GM18951 (cell line): ENCODE measurements around the gene TMEM88.
A peak's percentile ranks its signal among the peaks of the same experiment; 100 is the strongest.
"Not testable (repeated sequence)": the region's sequence is repeated elsewhere in the genome, so short reads cannot be mapped to it uniquely, and the experiment has no call there.

Experiments used
- POLR2A ChIP-seq: IDR thresholded peaks from 4 replicates; pipeline ENCODE4 v1.6.1; 2011; ENCODE audit warnings: mild to moderate bottlenecking; ENCODE audit not compliant: insufficient read length, insufficient read depth; ENCODE audit errors: extremely low read depth
- in situ Hi-C: fragments of 300-500 bp; cut with MboI; formaldehyde crosslinking; loops from one replicate; pipeline ENCODE4 v1.12.0; 2022; ENCODE audit warnings: low sequenced_read_pairs, mixed read lengths, inconsistent platforms; ENCODE audit not compliant: unreplicated experiment

Gene TMEM88, protein sequence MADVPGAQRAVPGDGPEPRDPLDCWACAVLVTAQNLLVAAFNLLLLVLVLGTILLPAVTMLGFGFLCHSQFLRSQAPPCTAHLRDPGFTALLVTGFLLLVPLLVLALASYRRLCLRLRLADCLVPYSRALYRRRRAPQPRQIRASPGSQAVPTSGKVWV

DNA sequence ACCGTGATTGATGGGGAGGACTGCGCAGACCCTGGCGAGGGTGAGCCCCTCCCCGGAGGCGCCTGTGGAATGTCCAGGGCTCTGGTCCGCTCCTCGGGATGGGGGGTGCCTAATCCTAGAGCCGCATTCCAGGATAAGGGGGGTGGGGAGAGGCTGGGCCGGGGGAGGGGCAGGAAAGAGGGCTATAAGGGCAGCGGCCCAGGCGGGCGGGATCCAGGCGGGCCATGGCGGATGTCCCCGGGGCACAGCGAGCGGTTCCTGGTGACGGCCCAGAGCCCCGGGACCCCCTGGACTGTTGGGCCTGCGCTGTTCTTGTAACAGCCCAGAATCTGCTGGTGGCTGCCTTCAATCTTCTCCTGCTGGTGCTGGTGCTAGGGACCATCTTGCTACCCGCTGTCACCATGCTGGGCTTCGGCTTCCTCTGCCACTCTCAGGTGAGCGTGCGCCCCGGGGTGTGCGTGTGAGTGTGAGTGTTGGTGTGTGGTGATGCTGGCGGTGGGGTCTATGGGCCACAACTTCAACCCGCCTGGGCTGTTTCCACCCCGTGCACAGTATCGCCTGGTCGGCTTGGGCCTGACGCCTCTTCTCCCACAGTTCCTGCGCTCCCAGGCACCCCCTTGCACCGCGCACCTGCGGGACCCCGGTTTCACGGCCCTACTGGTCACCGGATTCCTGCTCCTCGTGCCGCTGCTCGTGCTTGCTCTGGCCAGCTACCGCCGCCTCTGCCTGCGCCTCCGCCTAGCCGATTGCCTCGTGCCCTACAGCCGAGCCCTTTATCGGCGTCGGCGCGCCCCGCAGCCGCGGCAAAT is at the start of gene TMEM88:
Gene TMEM88, plus strand, starts transcription at position 216 of the 809 bp plus-strand sequence. Its CDS starts 9 bp downstream, at position 225.
- peak; percentile 22 for TF ChIP-seq POLR2A
- in situ Hi-C loops: no loop called here

DNA sequence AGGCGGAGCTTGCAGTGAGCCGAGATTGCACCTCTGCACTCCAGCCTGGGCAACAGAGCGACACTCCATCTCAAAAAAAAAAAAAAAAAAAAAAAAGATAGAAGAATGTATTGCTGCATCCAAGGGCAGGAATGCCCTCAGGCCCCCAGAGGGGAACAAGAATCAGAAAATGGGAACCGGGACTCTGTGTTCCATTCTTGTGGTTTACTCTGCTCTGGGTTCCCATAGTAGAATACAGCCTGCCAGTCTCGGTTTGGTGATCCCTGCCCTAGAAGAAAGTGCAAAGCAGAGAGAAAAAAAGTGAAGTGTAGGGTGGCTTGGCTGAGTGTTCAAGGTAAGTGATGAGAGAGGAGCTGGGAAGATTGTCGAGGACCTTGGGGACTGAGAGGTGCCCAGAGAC is 48.3 kb upstream of the TMEM88 start:
- no peak for TF ChIP-seq POLR2A

GRCh38 chr17:7807206-7807605 is 47.7 kb upstream of the TMEM88 start:
- in situ Hi-C loops: no loop called here
- TF ChIP-seq POLR2A: no peak

More for the DNA sequence above, 48.3 kb upstream of the TMEM88 start:
- in situ Hi-C loops: no loop called here

DNA sequence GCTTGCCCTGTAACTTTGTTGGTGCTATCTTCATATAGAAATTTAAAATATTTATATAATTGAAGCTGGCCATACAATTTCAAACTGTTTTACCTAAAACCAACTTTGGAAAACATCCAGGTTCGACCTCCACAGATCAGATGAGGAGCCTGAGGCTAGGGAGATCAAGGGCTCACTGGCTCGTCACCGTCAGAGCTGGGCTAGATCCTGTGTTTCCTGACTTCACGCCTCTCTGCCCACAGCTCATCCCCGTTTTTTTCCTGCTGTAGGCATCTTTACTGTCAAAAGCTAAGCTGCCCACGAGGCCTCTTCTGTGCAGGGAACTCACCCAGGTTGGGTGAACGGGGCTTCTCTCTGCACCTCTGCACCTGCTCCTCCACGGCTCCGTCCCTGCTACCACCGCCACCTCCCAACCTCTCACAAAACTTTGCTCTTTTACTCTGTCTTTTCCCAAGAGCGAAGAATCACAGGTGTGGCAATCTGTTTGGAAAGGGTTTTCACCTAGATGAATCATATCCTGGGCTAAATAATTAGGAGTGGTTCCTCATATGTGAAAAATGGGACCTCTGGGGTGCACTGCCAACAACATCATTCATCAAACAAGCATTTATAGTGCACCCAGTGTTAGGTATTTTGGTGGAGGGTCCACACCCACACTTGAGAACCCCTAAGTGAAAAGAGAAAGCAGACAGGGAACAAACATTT is 45.6 kb upstream of the TMEM88 start:
- TF ChIP-seq POLR2A: no peak
- in situ Hi-C loops: no loop called here

DNA sequence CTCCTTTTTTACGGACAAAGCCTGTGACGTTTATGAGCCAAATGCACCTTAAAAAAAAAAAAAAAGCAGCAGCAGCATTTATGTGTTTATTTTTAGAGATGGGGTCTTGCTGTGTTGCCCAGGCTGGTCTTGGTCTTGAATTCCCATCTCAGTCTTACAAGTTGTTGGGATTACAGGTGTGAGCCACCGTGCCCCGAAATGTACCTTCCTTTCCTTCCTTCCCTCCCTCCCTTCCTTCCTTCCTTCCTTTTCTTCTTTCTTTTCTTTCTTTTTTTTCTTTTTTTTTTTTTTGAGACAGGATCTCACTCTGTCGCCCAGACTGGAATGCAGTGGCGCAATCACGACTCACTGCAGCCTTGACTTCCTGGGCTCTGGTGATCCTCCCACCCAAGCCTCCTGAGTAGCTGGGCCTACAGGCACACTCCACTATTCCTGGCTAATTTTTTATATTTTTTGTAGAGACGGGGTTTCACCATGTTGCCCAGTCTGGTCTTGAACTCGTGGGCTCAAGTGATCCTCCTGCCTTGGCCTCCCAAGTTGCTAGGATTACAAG is 45.0 kb upstream of the TMEM88 start:
- in situ Hi-C loops: not testable (repeated sequence)

DNA sequence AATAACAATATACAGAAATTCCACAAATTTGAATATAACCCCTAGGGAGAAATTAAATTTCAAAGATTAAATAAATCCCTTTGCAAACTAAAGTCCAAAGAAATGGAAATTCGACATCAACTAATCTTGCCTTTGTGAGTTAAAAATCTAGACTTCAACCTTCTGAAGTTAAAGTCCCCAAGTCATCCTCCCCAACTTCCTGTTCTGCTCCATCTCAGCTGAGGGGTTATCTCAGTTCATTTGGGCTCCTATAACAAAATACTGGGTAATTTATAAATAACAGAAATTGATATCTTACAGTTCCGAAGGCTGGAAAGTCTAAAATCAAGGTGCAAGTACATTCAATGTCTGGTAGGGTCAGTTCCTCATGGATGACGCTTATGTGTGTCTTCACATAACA is 43.6 kb upstream of the TMEM88 start:
- in situ Hi-C loops: no loop called here
- TF ChIP-seq POLR2A: no peak

DNA sequence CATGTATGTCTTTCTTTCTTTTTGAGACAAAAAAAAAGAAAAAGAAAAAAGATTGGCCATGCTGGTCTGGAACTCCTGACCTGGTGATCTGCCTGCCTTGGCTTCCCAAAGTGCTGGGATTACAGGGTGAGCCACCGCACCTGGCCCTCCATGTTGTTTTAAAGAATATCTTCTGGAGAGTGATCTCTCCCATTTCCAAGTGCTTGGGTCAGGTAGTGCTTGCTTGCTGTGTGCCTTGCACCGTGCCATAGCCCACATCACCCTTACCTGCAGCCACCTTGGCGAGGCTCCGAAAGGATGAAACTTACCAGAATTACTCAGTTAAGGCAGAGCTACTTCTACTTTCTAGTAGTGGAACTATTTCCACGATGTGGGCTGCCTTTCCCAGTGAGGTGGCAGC is 39.9 kb upstream of the TMEM88 start:
- in situ Hi-C loops: loop anchor here (5.0 kb wide), 1 partner anchor 242 kb away; no protein-coding TSS in a partner anchor
- no peak for TF ChIP-seq POLR2A

DNA sequence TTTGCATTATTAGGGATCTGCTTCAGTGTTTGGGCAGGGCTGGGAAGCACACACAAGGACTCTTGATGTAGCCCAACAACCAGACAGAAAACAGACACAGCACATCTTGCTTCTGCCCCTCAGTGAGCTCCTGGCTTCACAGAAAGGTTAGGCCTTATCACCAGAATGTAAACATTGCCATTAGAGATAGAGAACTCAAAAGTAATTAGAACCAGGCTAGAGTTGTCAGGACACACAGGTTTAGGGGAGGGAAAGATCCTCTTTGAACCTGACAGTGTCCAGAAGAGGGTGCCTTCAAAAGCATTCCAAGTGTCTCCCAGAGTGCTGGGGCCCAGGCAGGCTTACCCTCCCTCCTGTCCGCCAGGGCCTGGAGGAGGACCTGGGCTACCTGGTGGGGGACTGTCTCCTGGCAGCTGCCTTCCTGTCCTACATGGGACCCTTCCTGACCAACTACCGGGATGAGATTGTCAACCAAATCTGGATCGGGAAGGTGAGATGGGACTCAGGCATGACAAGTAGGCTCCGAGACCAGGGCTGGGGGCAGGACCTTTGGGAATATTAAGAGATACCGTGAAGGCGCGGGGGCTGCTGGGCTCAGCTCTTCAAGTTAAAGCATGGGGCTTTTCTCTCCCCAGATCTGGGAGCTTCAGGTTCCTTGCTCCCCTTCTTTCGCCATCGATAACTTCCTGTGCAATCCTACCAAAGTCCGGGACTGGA is 37.8 kb upstream of the TMEM88 start:
- in situ Hi-C loops: loop anchor here (5.0 kb wide), 1 partner anchor 240 kb away; no protein-coding TSS in a partner anchor
- no peak for TF ChIP-seq POLR2A

- in situ Hi-C loops: loop anchor here (5.0 kb wide), 1 partner anchor 240 kb away; no protein-coding TSS in a partner anchor
- no peak for TF ChIP-seq POLR2A
Observed at GRCh38 chr17:7817643-7817964, 37.3 kb upstream of the TMEM88 start.

DNA sequence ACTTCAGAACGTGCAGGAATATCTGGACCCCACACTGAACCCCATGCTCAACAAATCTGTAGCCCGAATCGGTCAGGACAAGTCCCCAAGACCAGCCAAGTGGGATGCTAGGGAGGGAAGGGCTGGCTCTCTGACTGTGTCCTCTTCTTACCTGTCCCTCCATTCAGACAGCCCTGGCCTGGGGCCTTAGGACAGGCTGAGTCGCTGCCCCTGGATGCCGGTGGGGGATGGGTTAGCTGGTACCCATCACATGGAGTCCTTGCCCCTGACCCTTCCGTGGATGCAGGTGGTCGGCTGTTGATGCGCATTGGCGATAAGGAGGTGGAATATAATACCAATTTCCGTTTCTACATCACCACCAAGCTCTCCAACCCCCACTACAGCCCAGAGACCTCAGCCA is 36.8 kb upstream of the TMEM88 start:
- in situ Hi-C loops: loop anchor here (5.0 kb wide), 1 partner anchor 239 kb away; no protein-coding TSS in a partner anchor

GRCh38 chr17:7818746-7819645 is 35.9 kb upstream of the TMEM88 start:
- in situ Hi-C loops: loop anchor here (5.0 kb wide), 1 partner anchor 238 kb away; no protein-coding TSS in a partner anchor
- TF ChIP-seq POLR2A: no peak

More for the DNA sequence above, 36.8 kb upstream of the TMEM88 start:
- no peak for TF ChIP-seq POLR2A

DNA sequence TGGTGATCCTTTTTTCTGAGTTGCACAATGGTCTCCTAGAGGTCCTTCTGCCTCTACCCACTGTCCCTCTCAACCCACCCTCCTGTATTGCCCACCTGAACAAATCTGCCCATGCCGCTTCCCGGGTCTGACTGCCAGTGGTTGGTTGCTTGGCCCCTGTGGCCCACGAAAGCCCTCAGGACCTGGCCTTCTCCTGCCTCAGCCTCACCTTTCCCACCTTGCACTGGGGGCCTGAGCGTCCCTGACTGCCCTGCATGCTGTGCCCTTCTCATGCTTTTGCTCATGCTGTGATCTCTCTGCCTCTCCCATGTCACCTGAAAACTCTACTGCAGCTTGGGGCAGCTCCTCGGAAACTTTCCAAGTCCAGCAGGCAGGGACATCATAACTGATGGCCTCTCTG is 34.6 kb upstream of the TMEM88 start:
- in situ Hi-C loops: no loop called here
- TF ChIP-seq POLR2A: no peak

DNA sequence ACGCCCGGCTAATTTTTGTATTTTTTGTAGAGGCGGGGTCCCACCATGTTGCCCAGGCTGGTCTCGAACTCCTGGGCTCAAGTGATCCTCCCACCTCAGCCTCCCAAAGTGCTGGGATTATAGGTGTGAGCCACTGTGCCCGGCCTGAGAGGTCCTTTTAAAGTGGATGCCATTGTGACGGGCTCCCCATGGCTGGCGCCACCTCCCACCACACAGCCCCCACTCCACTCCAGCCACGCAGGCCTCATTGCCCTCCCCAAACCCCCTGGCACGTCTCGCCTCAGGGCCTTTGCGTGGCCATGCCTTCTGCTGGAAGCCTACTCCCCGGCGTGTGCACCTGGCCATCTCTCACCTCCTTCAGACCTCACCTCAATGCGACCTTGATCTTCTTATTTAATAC is 32.7 kb upstream of the TMEM88 start:
- in situ Hi-C loops: no loop called here
- no peak for TF ChIP-seq POLR2A
